CD14-positive monocyte (primary cell): ENCODE data around the gene NLRP8. TPM values are rescaled to one million over a fixed set of nuclear protein-coding genes. Genes with fewer than 3 reads are reported as not detected.

Source experiments
- DNase-seq, 3 donors: peaks; one replicate each; pipeline ENCODE4 v3.0.0-alpha.2; 2011 to 2022
- H2AFZ ChIP-seq: 2 replicates; pipeline ENCODE4 v1.6.0; 2012; ENCODE audit warnings: mild to moderate bottlenecking, low read depth, low read length, inconsistent platforms; ENCODE audit not compliant: insufficient read depth, poor library complexity, severe bottlenecking
- H3K27ac ChIP-seq, 2 donors: 1 replicate in 1 of 2; 2 replicates in 1 of 2; pipeline ENCODE4 v1.5.1; 2012 to 2013; ENCODE audit warnings: low read length in 2 of 2, control low read depth in 1 of 2, inconsistent platforms in 1 of 2, low read depth in 1 of 2, mild to moderate bottlenecking in 1 of 2
- H3K27me3 ChIP-seq, 2 donors: one replicate each; pipeline versions ENCODE4 v1.6.0 to v1.6.1; 2011 to 2013; ENCODE audit warnings: low read length in 2 of 2; ENCODE audit not compliant: control insufficient read depth in 2 of 2, insufficient read depth in 2 of 2
- H3K36me3 ChIP-seq, 2 donors: replicated peaks in 1 of 2; 1 replicate in 1 of 2; 2 replicates in 1 of 2; pipeline versions ENCODE4 v1.5.1 to v1.6.1; 2012 to 2013; ENCODE audit warnings: low read length in 2 of 2, control low read depth in 1 of 2, inconsistent platforms in 1 of 2, mild to moderate bottlenecking in 1 of 2; ENCODE audit not compliant: insufficient read depth in 2 of 2, control insufficient read depth in 1 of 2
- H3K4me1 ChIP-seq, 2 donors: 1 replicate in 1 of 2; 2 replicates in 1 of 2; pipeline versions ENCODE4 v1.5.1 to v1.6.1; 2012 to 2013; ENCODE audit warnings: low read length in 2 of 2, control low read depth in 1 of 2, inconsistent platforms in 1 of 2, mild to moderate bottlenecking in 1 of 2, moderate library complexity in 1 of 2; ENCODE audit not compliant: insufficient read depth in 2 of 2, control insufficient read depth in 1 of 2
- H3K4me2 ChIP-seq: replicated peaks from 2 replicates; pipeline ENCODE3; 2012; ENCODE audit warnings: low read length, moderate library complexity, mild to moderate bottlenecking; ENCODE audit not compliant: poor library complexity, severe bottlenecking; ENCODE audit errors: extremely low read depth
- H3K4me3 ChIP-seq, 3 experiments: fragments of 200-600 bp in 1 of 3; sonication (generic) in 1 of 3; replicated peaks in 1 of 3; 1 replicate in 2 of 3; 2 replicates in 1 of 3; pipeline ENCODE4 v1.5.1; 2011 to 2013; ENCODE audit warnings: low read length in 3 of 3, mild to moderate bottlenecking in 3 of 3, control low read depth in 2 of 3, low read depth in 2 of 3, inconsistent platforms in 1 of 3, moderate library complexity in 1 of 3
- H3K79me2 ChIP-seq: 2 replicates; pipeline ENCODE4 v1.6.0; 2012; ENCODE audit warnings: mild to moderate bottlenecking, control low read depth, inconsistent platforms, low read length, moderate library complexity; ENCODE audit not compliant: insufficient read depth
- H3K9ac ChIP-seq: 2 replicates; pipeline ENCODE4 v1.6.0; 2017; ENCODE audit warnings: low read length, mild to moderate bottlenecking; ENCODE audit not compliant: insufficient read depth, poor library complexity, severe bottlenecking
- H3K9me3 ChIP-seq, 2 donors: replicated peaks in 1 of 2; 1 replicate in 1 of 2; 2 replicates in 1 of 2; pipeline versions ENCODE4 v1.5.1 to v1.6.1; 2012 to 2013; ENCODE audit warnings: low read length in 2 of 2, control low read depth in 1 of 2; ENCODE audit not compliant: control insufficient read depth in 1 of 2, insufficient read depth in 1 of 2
- H4K20me1 ChIP-seq: 2 replicates; pipeline ENCODE4 v1.6.0; 2012; ENCODE audit warnings: mild to moderate bottlenecking, low read length, control low read depth, moderate library complexity; ENCODE audit not compliant: insufficient read depth
- H3K27ac Mint-ChIP-seq, 7 donors: one replicate each; pipeline ENCODE4 v1.8.0; 2020; ENCODE audit warnings: mild to moderate bottlenecking in 7 of 7, mixed read lengths in 7 of 7, moderate library complexity in 6 of 7, inconsistent platforms in 2 of 7
- H3K27me3 Mint-ChIP-seq, 3 donors: one replicate each; pipeline ENCODE4 v1.8.0; 2021 to 2022; ENCODE audit warnings: low read depth in 3 of 3, mild to moderate bottlenecking in 3 of 3, mixed read lengths in 3 of 3, moderate library complexity in 3 of 3, inconsistent platforms in 1 of 3
- H3K36me3 Mint-ChIP-seq, 2 donors: one replicate each; pipeline ENCODE4 v1.8.0; 2020; ENCODE audit warnings: mixed read lengths in 2 of 2, inconsistent platforms in 1 of 2, mild to moderate bottlenecking in 1 of 2
- H3K4me1 Mint-ChIP-seq: one replicate; pipeline ENCODE4 v1.8.0; 2020; ENCODE audit warnings: mild to moderate bottlenecking, mixed read lengths
- H3K4me3 Mint-ChIP-seq, 2 donors: one replicate each; pipeline ENCODE4 v1.8.0; 2020; ENCODE audit warnings: mild to moderate bottlenecking in 2 of 2, mixed read lengths in 2 of 2, moderate library complexity in 1 of 2
- H3K9me3 Mint-ChIP-seq, 7 donors: one replicate each; pipeline ENCODE4 v1.8.0; 2020 to 2022; ENCODE audit warnings: mixed read lengths in 7 of 7, mild to moderate bottlenecking in 6 of 7, moderate library complexity in 6 of 7, inconsistent platforms in 2 of 7
- WGBS: methylation state at CpG from one replicate; pipeline ENCODE4 v1.1.5; 2013; ENCODE audit warnings: missing lambda C conversion rate; ENCODE audit not compliant: insufficient coverage; 5-methylcytosine and 5-hydroxymethylcytosine counted together
- intact Hi-C, 2 donors: fragments of 100-400 bp; cut with micrococcal nuclease; formaldehyde crosslinking; loops; one replicate each; pipeline versions ENCODE4 v1.15.0 to v1.15.1; 2023
- polyA minus RNA-seq: library from RNA; depleted of rRNA, polyadenylated mRNA; stranded (reverse); fragments of >200 nt; gene quantifications from 2 replicates; pipeline ENCODE4 v1.2.3, GENCODE V29; 2012
- polyA plus RNA-seq, 3 donors: library from polyadenylated mRNA; depleted of rRNA in 1 of 3; unstranded in 2 of 3; stranded (reverse) in 1 of 3; fragments of 300-500 nt in 2 of 3; fragments of >200 nt in 1 of 3; fragmentation: Illumina TruSeq in 2 of 3; gene quantifications; 1 replicate in 2 of 3; 2 replicates in 1 of 3; pipeline ENCODE4 v1.2.3, GENCODE V29; 2012 to 2021
- total RNA-seq, 12 experiments: library from RNA in 1 of 12; stranded (reverse) in 1 of 12; fragments of 120-200 nt in 1 of 12; gene quantifications; one replicate each; pipeline ENCODE4 v1.2.4 and lab custom pipeline; 2013 to 2026; ENCODE audit warnings: mixed read lengths in 6 of 12, inconsistent platforms in 1 of 12
- TF ChIP-seq, protein P1 (sequence below): fragments of 200-600 bp; IDR thresholded peaks from one replicate; pipeline ENCODE4 v1.8.0; 2022; ENCODE audit warnings: antibody characterized with exemption, mild to moderate bottlenecking

NLRP8 gene
- total RNA-seq (2013), result not detected
- polyA plus RNA-seq (not detected), polyA minus RNA-seq (not detected in 2 replicates), total RNA-seq (lab: John Stamatoyannopoulos, UW) (0 to 0.45 (median 0.03) reads per million in 11 experiments)

DNA sequence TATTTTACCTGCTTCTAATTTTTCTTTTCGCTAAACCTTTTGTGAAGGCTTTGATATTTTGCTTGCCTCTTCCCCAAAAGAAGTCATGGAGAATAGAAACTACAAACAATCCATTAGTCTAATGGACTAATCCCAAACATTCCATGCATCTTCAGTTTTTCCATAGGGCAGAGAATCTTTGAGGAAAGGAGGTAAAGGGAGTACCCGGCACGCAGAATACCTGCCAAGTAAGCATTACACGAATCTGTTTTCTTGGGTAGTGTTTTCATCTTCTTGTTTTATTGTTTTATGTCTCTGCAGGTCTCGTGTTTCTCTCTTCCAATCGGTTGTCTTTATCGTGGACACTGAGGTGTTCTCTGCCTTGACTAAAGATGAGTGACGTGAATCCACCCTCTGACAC lies at the start of gene NLRP8:
Gene NLRP8, plus strand, starts transcription at position 301 of the 400 bp plus-strand sequence.
- H3K36me3 Mint-ChIP-seq, result no peaks in the 10 kb centered on the region
- Histone ChIP-seq H3K79me2 (no peaks in the 10 kb centered on the region), H3K27me3 (no peaks in the 10 kb centered on the region), H3K4me2 (no peak within 1 kb of the TSS), H3K9ac (no peak within 1 kb of the TSS), H2AFZ (no peak within 1 kb of the TSS), H3K27ac (no peak within 1 kb of the TSS), H3K4me1 (no peaks in the 10 kb centered on the region), H4K20me1 (no peaks in the 10 kb centered on the region), H3K9me3 (peaks cover 41 to 52% of the 10 kb centered on the region in 2 donors), H3K36me3 (no peaks in the 10 kb centered on the region), H3K4me3 (no peak within 1 kb of the TSS)
- WGBS, result 82% methylated on average over 3 of the region's 8 CpGs
- H3K27ac Mint-ChIP-seq, result no peak within 1 kb of the TSS
- no peak for DNase-seq
- H3K27me3 Mint-ChIP-seq, result no peaks in the 10 kb centered on the region
- intact Hi-C loops, result no loop called here
- H3K4me1 Mint-ChIP-seq, result no peaks in the 10 kb centered on the region
- peaks cover 27 to 69% (median 38%) of the 10 kb centered on the region in 7 donors for H3K9me3 Mint-ChIP-seq
- TF ChIP-seq, protein P1, sequence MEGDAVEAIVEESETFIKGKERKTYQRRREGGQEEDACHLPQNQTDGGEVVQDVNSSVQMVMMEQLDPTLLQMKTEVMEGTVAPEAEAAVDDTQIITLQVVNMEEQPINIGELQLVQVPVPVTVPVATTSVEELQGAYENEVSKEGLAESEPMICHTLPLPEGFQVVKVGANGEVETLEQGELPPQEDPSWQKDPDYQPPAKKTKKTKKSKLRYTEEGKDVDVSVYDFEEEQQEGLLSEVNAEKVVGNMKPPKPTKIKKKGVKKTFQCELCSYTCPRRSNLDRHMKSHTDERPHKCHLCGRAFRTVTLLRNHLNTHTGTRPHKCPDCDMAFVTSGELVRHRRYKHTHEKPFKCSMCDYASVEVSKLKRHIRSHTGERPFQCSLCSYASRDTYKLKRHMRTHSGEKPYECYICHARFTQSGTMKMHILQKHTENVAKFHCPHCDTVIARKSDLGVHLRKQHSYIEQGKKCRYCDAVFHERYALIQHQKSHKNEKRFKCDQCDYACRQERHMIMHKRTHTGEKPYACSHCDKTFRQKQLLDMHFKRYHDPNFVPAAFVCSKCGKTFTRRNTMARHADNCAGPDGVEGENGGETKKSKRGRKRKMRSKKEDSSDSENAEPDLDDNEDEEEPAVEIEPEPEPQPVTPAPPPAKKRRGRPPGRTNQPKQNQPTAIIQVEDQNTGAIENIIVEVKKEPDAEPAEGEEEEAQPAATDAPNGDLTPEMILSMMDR, result no peak
- H3K4me3 Mint-ChIP-seq, result no peak within 1 kb of the TSS

DNA sequence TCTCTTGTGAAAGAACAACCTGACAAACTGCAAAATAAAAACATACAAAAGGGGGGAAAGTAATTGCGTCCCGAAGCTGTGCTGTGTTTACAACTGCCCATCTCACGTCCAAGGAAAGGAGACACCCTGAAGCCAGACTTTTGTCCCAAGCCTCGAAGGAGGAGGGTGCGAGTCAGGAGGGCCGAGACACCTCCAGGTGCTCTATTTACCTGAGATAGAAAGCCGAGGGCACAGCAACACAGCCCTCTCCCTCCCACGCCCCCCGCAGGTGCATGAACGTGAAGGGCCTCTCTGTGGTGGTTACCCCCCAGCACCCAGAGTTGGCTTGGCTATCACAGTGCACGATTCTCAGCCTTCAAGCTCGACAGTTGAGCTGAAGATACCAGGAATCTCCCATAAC lies 48.7 kb upstream of the NLRP8 start:
- Mint-ChIP-seq H3K27ac (no peak overlapping the region), H3K9me3 (peaks cover 17 to 73% (median 47%) of the 10 kb centered on the region in 7 donors), H3K36me3 (no peaks in the 10 kb centered on the region), H3K27me3 (no peaks in the 10 kb centered on the region), H3K4me3 (no peak overlapping the region), H3K4me1 (no peaks in the 10 kb centered on the region)
- Histone ChIP-seq H4K20me1 (no peaks in the 10 kb centered on the region), H3K79me2 (no peaks in the 10 kb centered on the region), H3K4me2 (no peak overlapping the region), H3K27ac (no peak overlapping the region), H3K9ac (no peak overlapping the region), H2AFZ (no peak overlapping the region), H3K36me3 (no peaks in the 10 kb centered on the region), H3K9me3 (peaks cover 54 to 59% of the 10 kb centered on the region in 2 donors), H3K4me3 (no peak overlapping the region), H3K4me1 (no peaks in the 10 kb centered on the region), H3K27me3 (no peaks in the 10 kb centered on the region)
- WGBS, result 87% methylated on average over 7 of the region's 12 CpGs
- TF ChIP-seq, protein P1, result no peak
- intact Hi-C loops, result no loop called here
- DNase-seq, result no peak
